GM19351 (cell line): Measurements from ENCODE around the gene DOCK4.
"Not testable (repeated sequence)": the region's sequence is repeated elsewhere in the genome, so short reads cannot be mapped to it uniquely, and the experiment has no call there.

Experiments used
- ATAC-seq: cut with Tn5 transposase; IDR thresholded peaks from one replicate; pipeline ENCODE4 v1.9.1; 2021; ENCODE audit warnings: mild to moderate bottlenecking, moderate library complexity; ENCODE audit not compliant: unreplicated experiment

The DOCK4 gene

DNA sequence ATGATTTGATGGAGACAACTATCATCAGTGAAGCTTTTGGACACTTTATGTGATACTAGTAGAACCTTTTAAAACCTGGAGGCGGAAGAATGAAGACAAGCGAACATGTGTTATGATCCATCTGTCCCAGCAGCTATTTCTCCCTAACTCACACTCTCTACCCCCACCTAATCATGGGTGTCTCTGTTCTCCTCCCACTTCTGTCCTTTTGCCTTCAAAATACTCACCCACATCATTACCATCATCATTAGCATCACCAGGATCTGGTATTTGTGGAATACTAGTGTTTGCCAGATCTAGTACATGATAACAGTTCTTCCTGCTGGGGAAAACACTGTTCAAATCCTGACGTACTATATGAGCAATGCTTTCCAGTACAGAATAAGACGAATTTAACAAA is 287.7 kb downstream of the DOCK4 start:
- no peak for ATAC-seq

DNA sequence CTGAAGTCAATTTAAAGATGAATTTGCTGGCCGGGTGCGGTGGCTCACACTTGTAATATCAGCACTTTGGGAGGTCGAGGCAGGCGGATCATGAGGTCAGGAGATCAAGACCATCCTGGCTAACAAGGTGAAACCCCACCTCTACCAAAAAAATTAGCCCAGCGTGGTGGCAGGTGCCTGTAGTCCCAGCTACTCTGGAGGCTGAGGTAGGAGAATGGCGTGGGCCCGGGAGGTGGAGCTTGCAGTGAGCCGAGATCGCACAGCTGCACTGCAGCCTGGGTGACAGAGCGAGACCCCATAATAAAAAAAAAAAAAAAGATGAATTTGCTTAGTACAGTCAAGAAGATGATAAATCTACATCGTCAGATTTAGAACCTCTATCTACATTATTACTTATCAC is 288.8 kb downstream of the DOCK4 start:
- not testable (repeated sequence) for ATAC-seq

DNA sequence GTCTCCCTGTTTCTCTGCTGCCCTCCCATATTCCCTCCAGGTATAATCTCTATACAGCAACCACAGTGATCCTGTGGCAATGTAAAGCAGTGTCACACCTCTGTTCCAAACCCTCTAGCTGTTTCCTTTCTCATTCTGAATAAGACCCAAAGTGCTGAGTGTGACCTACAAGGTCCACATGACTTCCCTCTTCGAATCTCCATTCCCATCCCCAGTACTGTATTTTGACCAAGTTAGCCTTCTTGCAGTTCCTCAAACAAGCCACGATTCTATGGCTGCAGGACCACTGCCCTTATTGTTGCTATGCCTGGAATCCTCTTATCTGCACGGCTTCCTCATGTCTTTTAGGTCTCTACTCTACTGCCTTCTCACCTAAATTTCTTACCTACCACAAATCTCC is 291.9 kb downstream of the DOCK4 start:
- no peak for ATAC-seq

DNA sequence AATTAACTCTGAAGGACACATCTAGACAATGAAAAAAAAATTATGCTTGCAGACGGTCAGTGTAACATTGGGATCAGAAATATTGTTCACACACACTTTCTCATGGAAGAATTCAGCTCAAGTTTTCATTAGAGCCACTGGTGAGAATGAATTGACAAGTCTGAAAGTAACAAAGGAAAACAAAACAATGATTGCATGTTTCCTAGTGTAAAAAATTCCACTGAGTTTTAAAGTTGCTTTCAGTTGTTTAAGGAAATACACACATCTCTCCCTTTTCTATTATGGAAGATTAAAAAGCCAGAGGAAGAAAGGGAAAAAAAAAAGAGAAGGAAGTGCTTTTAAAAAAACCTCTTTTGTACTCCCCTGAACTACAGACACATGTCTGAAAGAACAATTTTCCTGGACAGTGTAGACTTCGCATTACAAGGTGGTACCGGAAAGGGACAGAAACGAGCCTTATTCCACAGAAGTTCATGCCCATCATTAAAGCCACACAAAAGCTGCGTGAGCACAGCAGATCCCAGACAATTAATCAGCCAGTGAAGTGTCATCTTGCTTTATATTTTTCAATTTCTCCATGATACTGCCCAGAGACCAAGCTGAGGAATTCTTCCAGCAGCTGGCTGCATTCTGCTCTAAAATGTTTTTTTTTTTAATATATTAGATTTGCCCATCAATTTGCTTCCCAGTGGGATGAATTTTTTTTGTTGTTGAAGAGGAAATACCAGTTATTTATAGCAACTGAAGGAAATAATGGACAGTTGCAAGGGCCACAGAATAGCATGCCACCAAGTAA is 294.8 kb downstream of the DOCK4 start:
- no peak for ATAC-seq

DNA sequence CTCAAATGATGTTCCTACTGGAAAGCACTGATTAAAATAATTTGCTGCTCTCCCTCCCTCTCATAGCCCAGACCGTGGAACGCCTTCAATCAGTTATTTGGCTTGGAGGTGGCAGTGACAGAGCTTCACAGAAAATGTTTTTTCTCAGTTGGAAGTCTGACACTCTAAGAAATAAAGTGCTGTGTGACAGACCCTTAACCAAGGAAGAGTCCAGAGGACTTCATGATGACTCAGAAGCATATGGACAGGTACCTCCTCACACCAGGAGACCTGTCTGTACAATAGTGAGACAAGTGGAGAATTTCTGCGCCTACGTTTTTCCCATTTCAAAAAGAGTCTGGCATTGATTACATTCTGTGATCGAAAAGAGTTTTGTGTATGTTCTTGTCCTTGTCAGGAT is 295.5 kb downstream of the DOCK4 start:
- no peak for ATAC-seq

DNA sequence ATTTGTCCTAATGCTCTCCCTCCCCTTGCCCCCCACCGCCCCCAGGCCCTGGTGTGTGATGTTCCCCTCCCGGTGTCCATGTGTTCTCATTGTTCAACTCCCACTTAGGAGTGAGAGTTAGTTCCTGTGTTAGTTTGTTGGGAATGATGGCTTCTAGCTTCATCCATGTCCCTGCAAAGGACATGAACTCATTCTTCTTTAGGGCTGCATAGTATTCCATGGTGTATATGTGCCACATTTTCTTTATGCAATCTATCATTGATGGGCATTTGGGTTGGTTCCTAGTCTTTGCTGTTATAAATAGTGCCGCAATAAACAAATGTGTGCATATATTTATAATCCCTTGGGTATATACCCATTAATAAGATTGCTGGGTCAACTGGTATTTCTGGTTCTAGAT is 297.5 kb downstream of the DOCK4 start:
- ATAC-seq: not testable (repeated sequence)

DNA sequence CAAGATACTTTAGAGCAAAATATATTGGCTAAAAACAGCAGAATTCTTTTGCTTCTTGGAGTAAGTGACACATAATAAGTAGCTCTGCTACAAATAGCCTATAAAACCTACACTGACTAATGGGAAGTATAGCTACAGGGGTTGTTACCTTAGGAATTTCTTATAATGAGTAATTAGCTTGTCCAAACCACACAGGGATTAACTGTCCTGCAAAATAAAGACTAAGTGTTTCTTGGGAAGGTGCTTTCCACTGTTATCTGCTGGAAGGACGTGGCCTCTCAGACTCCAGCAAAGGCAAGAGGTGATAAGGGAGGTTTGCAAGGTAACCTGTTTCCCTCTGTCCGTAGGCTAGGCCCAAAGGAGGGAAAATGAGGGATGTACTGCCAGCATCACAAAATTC is 302.4 kb downstream of the DOCK4 start:
- ATAC-seq: no peak

DNA sequence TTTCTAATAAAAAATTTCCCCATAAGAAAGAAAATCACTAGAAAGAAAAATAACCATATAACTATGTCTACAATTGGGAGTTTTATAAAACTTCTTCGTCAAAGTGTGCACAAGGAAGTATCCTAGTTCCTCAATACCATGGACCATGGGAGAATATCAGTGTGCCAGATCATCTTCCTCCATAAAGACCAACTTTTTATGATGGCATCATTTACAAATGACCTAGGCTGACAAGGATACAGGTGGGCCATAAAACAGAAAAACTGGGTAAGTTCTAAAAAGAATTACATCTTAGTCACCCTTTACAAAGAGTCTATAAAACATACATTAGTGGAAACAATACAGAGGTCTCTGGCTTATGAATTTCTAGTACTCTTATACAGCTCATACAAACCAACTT is 303.2 kb downstream of the DOCK4 start:
- no peak for ATAC-seq

DNA sequence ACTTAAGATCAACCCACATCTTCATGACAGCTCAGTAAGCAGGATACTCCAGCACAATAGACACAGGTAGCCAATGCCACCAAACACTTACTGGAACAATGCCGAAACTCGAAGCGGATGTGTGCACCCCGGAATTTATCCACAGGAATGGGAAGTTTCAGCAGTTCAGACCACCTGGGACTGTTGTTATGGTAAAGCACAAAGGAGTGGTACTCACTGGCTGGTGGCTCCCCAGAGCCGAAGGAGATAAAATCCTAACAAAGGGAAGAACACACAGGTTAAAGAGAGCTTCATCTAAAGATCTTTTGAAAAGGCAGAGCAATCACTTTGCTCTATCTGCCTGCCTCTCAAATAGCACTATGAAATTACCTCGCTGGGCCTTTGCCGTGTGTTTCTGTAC is 305.9 kb downstream of the DOCK4 start:
- ATAC-seq: no peak

DNA sequence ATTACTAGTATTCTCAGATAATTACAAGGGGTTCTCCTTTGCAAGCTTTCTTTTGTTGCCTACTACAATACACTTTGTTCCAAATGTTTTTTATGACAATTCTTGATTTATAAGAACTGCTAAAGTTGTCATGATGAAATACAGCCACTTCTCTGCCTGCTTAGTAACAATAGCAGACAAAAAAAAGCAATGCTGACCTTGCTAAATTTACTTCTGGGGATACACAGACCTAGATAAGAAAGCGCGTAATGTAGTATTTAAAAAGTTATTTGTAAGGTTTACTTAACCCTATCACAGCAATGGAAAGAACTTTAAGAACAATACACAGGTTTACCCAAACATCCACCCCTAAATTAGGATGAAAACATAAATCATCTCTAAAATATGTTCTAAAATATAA is 311.1 kb downstream of the DOCK4 start:
- ATAC-seq: no peak

DNA sequence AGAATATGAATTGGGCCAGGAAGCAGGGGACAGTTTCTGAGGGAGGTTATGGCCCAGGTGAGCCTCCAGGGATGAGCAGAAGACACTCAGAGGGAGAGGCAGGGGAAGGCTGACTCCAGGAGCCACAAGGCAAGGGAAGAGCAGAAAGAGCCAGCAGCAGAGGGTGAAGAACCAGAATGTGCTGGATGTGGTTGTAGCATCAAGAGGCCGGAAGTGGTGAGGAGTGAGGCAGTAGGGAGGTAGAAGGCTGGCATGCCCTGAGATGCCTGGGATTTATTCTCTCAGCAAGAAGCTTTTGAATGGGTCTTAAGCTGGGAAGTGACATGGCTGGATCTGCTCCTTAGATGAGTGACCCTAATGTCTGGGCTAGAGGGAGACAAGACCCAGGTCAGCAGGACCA is 311.7 kb downstream of the DOCK4 start:
- no peak for ATAC-seq

DNA sequence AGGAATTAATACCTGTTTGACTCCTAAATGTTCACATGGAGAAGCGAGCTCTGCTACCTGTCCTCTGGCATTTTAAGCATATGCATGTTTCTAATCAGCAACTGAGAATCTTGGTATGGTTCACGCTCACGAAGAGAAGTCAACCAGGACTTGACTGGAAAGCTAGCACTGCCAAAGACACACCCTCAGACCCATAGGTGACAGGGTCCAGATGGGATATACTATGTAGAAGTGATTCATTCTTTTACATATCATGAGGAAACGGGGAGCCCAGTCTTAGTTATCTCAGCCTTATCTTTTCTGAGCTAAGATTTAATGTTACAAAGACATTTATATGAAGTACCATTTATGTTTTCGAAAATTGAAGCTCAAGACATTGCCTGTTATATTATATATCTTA is 313.0 kb downstream of the DOCK4 start:
- no peak for ATAC-seq

DNA sequence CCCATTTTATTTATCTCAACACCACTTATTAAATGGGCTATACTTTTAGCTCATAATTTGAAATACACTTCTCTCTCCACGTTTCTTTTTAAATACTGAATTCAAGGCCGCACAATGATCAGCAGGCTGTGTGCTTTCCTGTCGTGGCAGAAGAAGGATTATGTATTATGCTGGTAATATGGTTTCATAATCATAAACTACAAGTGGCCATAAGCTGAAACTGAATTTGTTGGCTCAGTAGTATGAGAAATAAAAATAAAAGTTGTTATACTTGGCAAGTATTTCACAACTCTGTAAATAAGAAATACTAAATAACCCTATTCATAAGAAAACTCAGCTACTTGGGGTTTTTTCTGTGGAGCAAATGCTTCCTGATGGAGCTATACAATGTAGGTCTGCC is 313.6 kb downstream of the DOCK4 start:
- no peak for ATAC-seq

DNA sequence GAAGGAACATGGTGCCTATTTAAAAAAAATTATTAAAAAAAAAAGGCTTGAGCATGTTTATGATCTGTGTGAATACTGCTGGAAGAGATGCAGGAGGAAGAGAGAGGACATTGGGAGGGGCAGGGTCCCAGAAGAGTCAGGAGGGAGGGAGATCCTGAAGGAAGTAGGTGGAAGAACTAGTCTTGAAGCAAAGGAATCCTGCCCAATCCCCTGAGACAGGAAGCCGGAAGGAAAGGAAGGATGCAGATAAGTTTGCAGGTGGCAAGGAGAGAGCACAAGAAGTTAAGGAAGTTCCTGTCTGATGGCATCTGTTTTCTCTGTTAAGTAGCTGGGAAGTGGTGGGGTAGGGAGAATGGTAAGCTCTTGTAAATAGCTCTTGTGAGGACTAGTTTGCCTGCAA is 318.5 kb downstream of the DOCK4 start:
- no peak for ATAC-seq

DNA sequence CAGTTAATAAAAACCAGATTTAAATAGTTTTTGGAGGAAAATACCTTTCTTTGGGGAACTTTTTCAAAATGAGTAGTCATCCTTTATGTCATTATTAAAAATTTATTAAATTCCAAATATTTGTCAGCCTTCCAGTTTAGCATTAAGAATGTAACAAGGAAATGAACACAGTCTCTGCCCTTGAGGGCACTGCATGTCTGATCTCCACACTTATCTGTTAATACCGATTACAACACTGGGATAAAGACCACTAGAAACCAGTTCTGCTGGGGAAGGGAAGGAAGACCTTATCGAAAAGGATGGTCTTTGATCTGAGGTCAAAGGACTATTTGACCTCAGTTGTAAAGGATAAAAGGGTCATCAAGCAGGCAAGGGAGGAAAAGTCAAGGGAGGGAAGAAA is 320.0 kb downstream of the DOCK4 start:
- ATAC-seq: no peak

DNA sequence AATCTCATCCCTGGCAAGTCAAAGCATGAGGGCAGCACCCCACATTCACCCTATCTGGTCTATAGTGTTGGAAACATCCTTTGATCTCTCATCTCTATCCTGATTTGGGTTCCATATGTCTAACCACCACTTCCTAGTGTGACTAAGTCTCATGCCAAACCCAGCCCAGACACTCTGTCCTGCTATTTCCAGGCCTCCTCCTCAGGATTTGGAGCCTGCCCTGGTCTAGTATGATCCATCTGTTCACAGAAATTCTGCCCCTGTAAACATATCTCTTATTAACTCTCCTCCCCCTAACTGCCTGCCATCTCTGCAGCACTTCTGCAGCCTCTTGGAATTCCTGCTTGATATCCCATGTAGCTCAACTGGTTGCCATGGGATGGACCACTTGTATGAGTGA is 323.0 kb downstream of the DOCK4 start:
- ATAC-seq: no peak

DNA sequence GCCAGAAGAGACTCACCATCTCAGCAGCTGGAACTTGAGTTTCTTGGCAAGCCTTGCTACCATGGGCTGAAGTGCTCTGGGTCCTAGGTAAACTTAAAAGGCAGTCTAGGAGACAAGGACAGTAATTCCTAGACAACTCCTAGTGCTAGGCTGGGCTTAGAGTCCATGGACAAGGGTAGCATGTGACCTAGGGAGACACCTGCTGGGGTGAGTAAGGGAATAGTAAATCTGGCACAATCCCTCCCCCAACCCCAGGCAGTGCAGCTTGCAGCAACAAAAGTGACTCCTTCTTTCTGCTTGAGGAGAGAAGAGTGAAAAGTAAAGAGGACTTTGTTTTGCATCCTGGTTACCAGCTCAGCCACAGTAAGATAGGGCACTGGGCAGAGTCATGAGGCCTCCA is 327.4 kb downstream of the DOCK4 start:
- ATAC-seq: no peak

DNA sequence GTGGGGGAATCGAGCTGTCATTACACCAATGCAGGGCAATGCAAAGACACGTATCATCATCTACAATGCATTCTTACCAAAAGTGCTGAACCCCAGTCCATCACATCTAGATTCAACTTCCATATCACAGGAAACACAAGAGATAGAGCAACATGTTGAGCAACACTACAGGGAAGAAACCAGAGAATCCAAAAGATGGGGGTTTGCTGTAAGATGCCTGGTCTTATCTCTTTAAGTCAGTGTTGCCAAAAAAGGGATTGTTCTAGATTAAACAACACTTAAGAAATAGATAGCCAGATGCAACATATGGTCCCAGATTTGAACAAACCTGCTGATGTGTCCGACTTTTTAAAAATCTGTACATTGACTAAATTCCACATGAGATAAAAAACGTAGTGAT is 328.3 kb downstream of the DOCK4 start:
- no peak for ATAC-seq

DNA sequence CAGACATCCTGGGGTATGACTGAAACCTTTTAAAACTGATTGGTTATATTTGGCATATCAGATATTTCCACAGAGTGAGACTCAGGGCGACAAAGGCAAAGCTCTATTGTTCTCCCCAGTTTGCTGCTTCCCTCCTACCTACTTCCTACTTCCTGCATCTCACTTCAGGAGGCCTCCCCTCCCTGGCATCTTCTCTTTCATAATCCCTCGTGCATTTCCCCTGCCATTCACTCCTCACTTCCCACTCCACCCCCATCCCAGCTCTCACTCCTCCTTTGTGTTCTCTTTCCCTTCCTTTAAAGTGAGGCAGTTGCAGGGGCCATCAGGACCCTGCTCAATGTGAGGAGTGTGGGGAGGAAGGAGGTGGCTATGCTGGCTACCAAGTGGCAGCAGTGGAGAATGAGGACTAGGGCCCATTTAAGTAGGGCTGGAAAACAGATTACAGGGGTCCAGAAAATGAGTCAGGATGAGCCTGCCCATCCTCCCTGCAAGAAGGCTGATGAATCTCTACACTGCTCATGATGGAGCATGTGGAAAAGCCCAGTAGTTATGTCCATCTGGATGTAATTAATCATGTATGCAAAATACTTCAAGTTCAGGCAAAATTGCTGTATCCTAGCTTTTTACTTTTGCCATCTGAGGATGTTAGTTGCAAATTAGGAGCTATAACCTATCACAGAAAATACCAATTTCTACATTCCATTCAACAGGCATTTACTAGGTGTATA is 332.1 kb downstream of the DOCK4 start:
- ATAC-seq: no peak

DNA sequence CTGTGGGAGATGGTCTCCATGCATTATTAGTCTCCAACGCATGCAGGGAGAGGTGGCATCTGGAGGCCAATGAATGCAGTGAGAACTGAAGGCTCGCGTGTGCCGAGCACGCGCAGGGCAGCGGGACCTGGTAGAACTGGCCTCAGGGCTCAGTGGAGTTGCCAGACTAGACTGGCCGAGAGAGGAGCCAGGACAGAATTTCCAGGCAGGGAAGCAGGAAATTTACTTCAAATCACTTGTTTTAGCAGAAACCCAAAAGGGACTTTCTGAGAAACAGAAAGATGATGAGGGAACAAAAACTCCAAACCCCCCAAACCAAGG is 332.9 kb downstream of the DOCK4 start:
- no peak for ATAC-seq

DNA sequence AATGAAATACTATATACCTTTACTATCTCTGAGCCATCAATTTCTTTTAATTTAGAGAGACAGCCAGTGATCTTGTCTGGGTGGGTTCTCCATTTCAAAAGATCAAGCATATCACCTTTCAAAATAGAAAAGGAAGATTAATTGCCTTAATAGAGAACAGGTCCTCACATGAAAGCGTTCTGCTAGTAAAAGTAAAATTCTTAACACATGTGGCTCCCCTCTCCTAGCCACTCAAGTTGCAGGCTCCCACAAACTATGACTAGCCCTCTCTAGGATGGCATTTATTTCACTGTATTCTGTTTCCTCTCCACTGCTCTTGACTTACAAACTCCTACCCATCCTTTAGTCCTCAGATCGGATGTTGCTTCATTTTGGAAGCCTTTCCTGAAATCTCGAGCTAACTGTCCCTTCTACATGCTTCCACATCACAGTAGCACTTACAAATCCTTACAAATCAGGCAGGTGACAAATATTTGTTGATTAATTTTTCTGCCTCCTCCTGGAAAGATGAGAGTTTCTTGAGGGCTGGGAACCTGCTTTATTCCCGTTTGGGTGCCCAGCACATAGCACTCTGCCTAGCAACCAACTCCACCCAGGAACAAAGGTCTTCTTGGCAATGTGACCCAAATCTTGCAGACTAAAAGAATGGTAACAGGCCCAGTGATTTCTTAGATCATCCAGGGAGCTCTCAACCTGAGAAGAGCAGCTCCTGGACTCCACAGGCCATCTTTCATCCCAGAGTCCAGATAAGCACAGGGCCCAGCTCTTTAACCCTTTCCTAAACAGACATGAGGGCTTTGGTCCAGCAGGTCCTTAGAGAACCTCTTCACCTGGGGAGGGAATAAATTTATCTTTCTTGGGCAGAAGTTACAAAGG is 333.5 kb downstream of the DOCK4 start:
- ATAC-seq: no peak

DNA sequence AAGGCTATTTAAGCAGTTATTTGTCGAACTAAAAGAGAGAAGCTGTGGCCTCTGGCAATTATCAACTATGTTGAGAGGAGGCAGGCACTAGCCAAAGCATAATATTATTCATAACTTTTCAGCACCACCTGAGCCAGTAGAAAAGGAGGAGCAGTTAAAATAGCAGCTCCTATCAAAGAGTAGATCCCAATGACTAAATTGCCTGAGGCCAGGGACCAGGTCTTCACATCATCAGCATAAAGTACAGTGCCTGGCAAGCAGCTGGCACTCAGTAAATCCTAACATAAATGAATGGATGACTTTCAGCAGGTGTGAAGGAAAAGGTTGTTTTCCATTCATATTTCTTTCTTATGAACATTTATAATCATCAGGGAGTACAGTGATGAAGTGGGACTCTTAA is 334.9 kb downstream of the DOCK4 start:
- ATAC-seq: no peak
